G401 (cell line): Measurements from ENCODE around the gene NINJ1. TPM values are rescaled to one million over a fixed set of nuclear protein-coding genes. Genes with fewer than 3 reads are reported as not detected.
A peak's percentile ranks its signal among the peaks of the same experiment; 100 is the strongest.
"Not testable (repeated sequence)": the region's sequence is repeated elsewhere in the genome, so short reads cannot be mapped to it uniquely, and the experiment has no call there.

Experiments
- DNase-seq: peaks from one replicate; pipeline ENCODE4 v3.0.0-alpha.2; 2015; ENCODE audit warnings: low spot score
- in situ Hi-C: cut with HindIII; loops from 2 replicates; pipeline ENCODE4 v1.10.0; 2016; ENCODE audit warnings: low sequenced_read_pairs, mixed read lengths
- total RNA-seq: library from RNA; depleted of rRNA; stranded (reverse); fragments of >200 nt; shearing (Covaris generic); gene quantifications from 2 replicates; pipeline ENCODE4 v1.2.3, GENCODE V29; 2014

Gene NINJ1
- total RNA-seq, 1 experiment from 2014 or later: 25.6 TPM

GRCh38 chr9:93111371-93112115 is 22.5 kb downstream of the NINJ1 start:
- DNase-seq: no peak
- in situ Hi-C loops: no loop called here

- in situ Hi-C loops: no loop called here
- no peak for DNase-seq
Observed at GRCh38 chr9:93111001-93111370, 23.1 kb downstream of the NINJ1 start.

- in situ Hi-C loops: no loop called here
- no peak for DNase-seq
Observed at GRCh38 chr9:93110311-93110855, 23.7 kb downstream of the NINJ1 start.

GRCh38 chr9:93108291-93109041 is 25.6 kb downstream of the NINJ1 start:
- no peak for DNase-seq
- in situ Hi-C loops: loop anchor here (10.0 kb wide), 1 partner anchor 46 kb away; no protein-coding TSS in a partner anchor

- in situ Hi-C loops: loop anchor here (10.0 kb wide), 1 partner anchor 47 kb away; no protein-coding TSS in a partner anchor
- no peak for DNase-seq
Observed at GRCh38 chr9:93107825-93108161, 26.3 kb downstream of the NINJ1 start.

GRCh38 chr9:93107151-93107824 is 26.8 kb downstream of the NINJ1 start:
- DNase-seq: no peak
- in situ Hi-C loops: loop anchor here (10.0 kb wide), 1 partner anchor 48 kb away; no protein-coding TSS in a partner anchor

GRCh38 chr9:93105620-93106019 is 28.4 kb downstream of the NINJ1 start:
- in situ Hi-C loops: loop anchor here (10.0 kb wide), 1 partner anchor 49 kb away; no protein-coding TSS in a partner anchor
- no peak for DNase-seq

- in situ Hi-C loops: loop anchor here (10.0 kb wide), 1 partner anchor 54 kb away; no protein-coding TSS in a partner anchor
Observed at GRCh38 chr9:93101086-93101485, 33.0 kb downstream of the NINJ1 start.

GRCh38 chr9:93100276-93100636 is 33.8 kb downstream of the NINJ1 start:
- no peak for DNase-seq
- in situ Hi-C loops: loop anchor here (10.0 kb wide), 1 partner anchor 55 kb away; no protein-coding TSS in a partner anchor

More at GRCh38 chr9:93101086-93101485, 33.0 kb downstream of the NINJ1 start:
- not testable (repeated sequence) for DNase-seq

GRCh38 chr9:93099551-93100275 is 34.3 kb downstream of the NINJ1 start:
- in situ Hi-C loops: loop anchor here (10.0 kb wide), 1 partner anchor 55 kb away; no protein-coding TSS in a partner anchor
- DNase-seq: peak; percentile 70

GRCh38 chr9:93098236-93098946 is 35.7 kb downstream of the NINJ1 start:
- peak; percentile 87 for DNase-seq
- in situ Hi-C loops: no loop called here

- in situ Hi-C loops: no loop called here
- peak; percentile 38 for DNase-seq
Observed at GRCh38 chr9:93097511-93098201, 36.4 kb downstream of the NINJ1 start.

GRCh38 chr9:93096811-93097382 is 37.2 kb downstream of the NINJ1 start:
- in situ Hi-C loops: no loop called here
- DNase-seq: no peak

- in situ Hi-C loops: no loop called here
- peak; percentile 49 for DNase-seq
Observed at GRCh38 chr9:93096131-93096802, 37.8 kb downstream of the NINJ1 start, which contains the start of gene CARD19. TSS of gene CARD19 (plus strand) at chr9:93096217. CDS start at chr9:93096346, 129 bp downstream.

GRCh38 chr9:93095205-93096130 is 38.6 kb downstream of the NINJ1 start:
- in situ Hi-C loops: no loop called here
- peak; percentile 99 for DNase-seq
